GM12878 (cell line): ENCODE measurements around the gene DNASE2B. TPM values are rescaled to one million over a fixed set of nuclear protein-coding genes. Genes with fewer than 3 reads are reported as not detected.

Experiments
- ATAC-seq: fragments of 200-7000 bp; cut with Tn5 transposase; 3 replicates; pipeline ENCODE4 v1.9.1; 2020; ENCODE audit warnings: mild to moderate bottlenecking, moderate library complexity
- BruUV-seq: library from RNA; stranded (reverse); fragments of 400-500 nt; replicated peaks from 2 replicates; lab custom pipeline; 2021; lab: Mats Ljungman, UMichigan
- CTCF ChIA-PET: fragments of 300-600 bp; sonication (Branson Sonifier 250); formaldehyde crosslinking; extraction: SDS; loops from one replicate; lab custom pipeline; 2021; ENCODE audit warnings: inconsistent platforms; lab: Yijun Ruan, JAX
- POLR2A ChIA-PET: fragments of 350-600 bp; formaldehyde crosslinking; extraction: SDS; loops from one replicate; lab custom pipeline; 2021; ENCODE audit warnings: inconsistent platforms; lab: Charles Lee
- RAD21 ChIA-PET: fragments of 300-600 bp; sonication (Branson Sonifier 250); formaldehyde crosslinking; loops from one replicate; lab custom pipeline; 2023; ENCODE audit warnings: antibody characterized with exemption; ENCODE audit not compliant: unreplicated experiment; lab: Charles Lee
- SMC1A ChIA-PET: fragments of 300-600 bp; sonication (Branson Sonifier 250); formaldehyde crosslinking; loops from one replicate; lab custom pipeline; 2023; ENCODE audit not compliant: unreplicated experiment, uncharacterized antibody; lab: Charles Lee
- DNase-seq: peaks from one replicate; pipeline ENCODE4 v3.0.0-alpha.2; 2011; ENCODE audit warnings: low read depth, low spot score
- FAIRE-seq: peaks from 3 replicates; lab custom pipeline; 2011; peaks lifted over from hg19 to GRCh38; lab: Jason Lieb, UNC
- H2AFZ ChIP-seq: 2 replicates; pipeline ENCODE4 v1.6.0; 2011; ENCODE audit warnings: low read depth, low read length, control low read depth; ENCODE audit not compliant: control insufficient read depth
- H3K27ac ChIP-seq: 2 replicates; pipeline ENCODE4 v1.5.1; 2011; ENCODE audit warnings: control low read depth; ENCODE audit not compliant: control insufficient read depth, insufficient read depth
- H3K27me3 ChIP-seq, 2 experiments: replicated peaks in 1 of 2; 2 replicates each; pipeline versions ENCODE4 v1.6.0 to v1.6.1; 2011; ENCODE audit warnings: low read length in 1 of 2; ENCODE audit not compliant: control insufficient read depth in 2 of 2, insufficient read depth in 2 of 2
- H3K36me3 ChIP-seq, 2 experiments: 2 replicates each; pipeline ENCODE4 v1.5.1; 2011; ENCODE audit warnings: low read length in 1 of 2; ENCODE audit not compliant: control insufficient read depth in 2 of 2, insufficient read depth in 2 of 2
- H3K4me1 ChIP-seq: 2 replicates; pipeline ENCODE4 v1.6.1; 2011; ENCODE audit warnings: mild to moderate bottlenecking, low read length, moderate library complexity, mixed read lengths; ENCODE audit not compliant: control insufficient read depth, insufficient read depth
- H3K4me2 ChIP-seq: 2 replicates; pipeline ENCODE4 v1.6.0; 2011; ENCODE audit warnings: control low read depth; ENCODE audit not compliant: control insufficient read depth, insufficient read depth
- H3K4me3 ChIP-seq: fragments of 200-600 bp; sonication (generic); 2 replicates; pipeline ENCODE4 v1.5.1; 2016
- H3K79me2 ChIP-seq: 2 replicates; pipeline ENCODE4 v1.6.0; 2011; ENCODE audit warnings: low read length; ENCODE audit not compliant: control insufficient read depth, insufficient read depth
- H3K9ac ChIP-seq: 2 replicates; pipeline ENCODE4 v1.8.0; 2011; ENCODE audit warnings: low read length, control low read depth, mixed read lengths; ENCODE audit not compliant: control insufficient read depth, insufficient read depth
- H3K9me3 ChIP-seq: replicated peaks from 3 replicates; pipeline ENCODE4 v1.5.1; 2011; ENCODE audit warnings: mild to moderate bottlenecking, low read length; ENCODE audit not compliant: control insufficient read depth, insufficient read depth
- H4K20me1 ChIP-seq: 2 replicates; pipeline ENCODE4 v1.6.0; 2011; ENCODE audit not compliant: control insufficient read depth, insufficient read depth
- DPF2 ChIP-seq: fragments of 450-650 bp; IDR thresholded peaks from 2 replicates; pipeline ENCODE4 v1.6.1; 2017; ENCODE audit warnings: mild to moderate bottlenecking
- IKZF1 ChIP-seq: fragments of 450-650 bp; conservative IDR thresholded peaks from 2 replicates; pipeline ENCODE4 v1.6.1; 2017; ENCODE audit warnings: antibody characterized with exemption, mild to moderate bottlenecking
- IRF3 ChIP-seq: fragments of 450-650 bp; IDR thresholded peaks from 2 replicates; pipeline ENCODE4 v1.6.1; 2014; ENCODE audit warnings: mild to moderate bottlenecking
- KLF5 ChIP-seq: fragments of 450-650 bp; IDR thresholded peaks from 2 replicates; pipeline ENCODE4 v1.6.1; 2014; ENCODE audit warnings: mild to moderate bottlenecking; ENCODE audit not compliant: partially characterized antibody
- MEF2B ChIP-seq: fragments of 450-650 bp; IDR thresholded peaks from 2 replicates; pipeline ENCODE4 v1.6.1; 2018; ENCODE audit warnings: mild to moderate bottlenecking, moderate library complexity; ENCODE audit not compliant: partially characterized antibody, poor library complexity, severe bottlenecking
- SKIL ChIP-seq: fragments of 450-650 bp; IDR thresholded peaks from 2 replicates; pipeline ENCODE4 v1.6.1; 2017; ENCODE audit warnings: mild to moderate bottlenecking, low read depth, inconsistent platforms; ENCODE audit not compliant: poor library complexity, severe bottlenecking
- SMAD5 ChIP-seq: IDR thresholded peaks from 2 replicates; pipeline ENCODE4 v1.6.1; 2016; ENCODE audit warnings: antibody characterized with exemption, low read depth
- YY1 ChIP-seq: IDR thresholded peaks from 2 replicates; pipeline ENCODE4 v1.6.1; 2011; ENCODE audit warnings: low read depth, mild to moderate bottlenecking, low read length
- ZBTB4 ChIP-seq: fragments of 450-650 bp; formaldehyde crosslinking; IDR thresholded peaks from 2 replicates; pipeline ENCODE4 v1.4.0; 2022; ENCODE audit warnings: mild to moderate bottlenecking, moderate library complexity
- ZNF384 ChIP-seq: IDR thresholded peaks from 2 replicates; pipeline ENCODE4 v1.6.1; 2012; ENCODE audit warnings: low read depth, mild to moderate bottlenecking, low read length, improper control_type of control experiment, borderline replicate concordance
- WGBS: methylation state at CpG from one replicate; pipeline ENCODE4 v1.1.6; 2016; ENCODE audit warnings: low lambda C conversion rate; ENCODE audit not compliant: insufficient replicate concordance, insufficient coverage; ENCODE audit errors: missing lambda C conversion rate; 5-methylcytosine and 5-hydroxymethylcytosine counted together
- in situ Hi-C: fragments of 300-500 bp; cut with MboI; formaldehyde crosslinking; loops from 9 replicates; pipeline ENCODE4 v1.14.3; 2018; ENCODE audit warnings: mixed read lengths
- intact Hi-C: fragments of 100-400 bp; cut with micrococcal nuclease; formaldehyde crosslinking; loops from one replicate; pipeline ENCODE4 v1.14.2; 2022; ENCODE audit not compliant: unreplicated experiment
- polyA plus RNA-seq, 11 experiments: library from polyadenylated mRNA; depleted of rRNA in 4 of 11; unstranded in 6 of 11; stranded (reverse) in 5 of 11; fragments of >200 nt; fragmentation: Nextera tagmentation in 4 of 11; fragmentation: Illumina TruSeq in 1 of 11; extraction: Ambion mirVana in 4 of 11; extraction: Trizol in 1 of 11; gene quantifications; 1 replicate in 1 of 11; 2 replicates in 10 of 11; pipeline versions ENCODE4 v1.2.1 to v1.2.3, GENCODE V29; 2011 to 2016; ENCODE audit warnings: inconsistent platforms in 2 of 11, missing spikeins in 2 of 11, low read depth in 1 of 11
- total RNA-seq, 4 experiments: library from RNA; depleted of rRNA in 3 of 4; stranded (reverse); fragments of >200 nt in 3 of 4; fragmentation: Illumina TruSeq in 1 of 4; extraction: Trizol in 1 of 4; gene quantifications; 2 replicates each; pipeline versions ENCODE4 v1.2.1 to v1.2.3, GENCODE V29; 2013 to 2021

DNASE2B gene
- total and polyA plus RNA-seq, 10 of the 15 experiments (the other 5 are each of a cell fraction or from before 2014, with no cell fraction given): not detected

GRCh38 chr1:84403347-84403746, 5.1 kb downstream of the DNASE2B start:
- in situ Hi-C loops: no loop called here
- POLR2A ChIA-PET: no interaction called here
- no TSS peak for BruUV-seq
- no peaks in the 10 kb centered on the region for H3K79me2 ChIP-seq
- DNase-seq (no peak), FAIRE-seq (no peak)
- H3K27ac ChIP-seq: no peak overlapping the region
- WGBS: 57% methylated on average over 2 of the region's 2 CpGs
- intact Hi-C loops: no loop called here
- H3K4me1 ChIP-seq: no peaks in the 10 kb centered on the region
- SMC1A ChIA-PET: interaction anchor here (0.6 to 0.9 kb wide), 2 partner anchors 13 to 187 kb away, joined by 3 to 4 read pairs; no protein-coding TSS in a partner anchor
- H4K20me1 ChIP-seq: no peaks in the 10 kb centered on the region
- CTCF ChIA-PET: no interaction called here
- TF ChIP-seq SKIL: no peak
- no peak for TF ChIP-seq IKZF1
- TF ChIP-seq SMAD5: no peak
- TF ChIP-seq MEF2B: no peak
- TF ChIP-seq DPF2: no peak
- TF ChIP-seq IRF3: no peak
- TF ChIP-seq ZBTB4: no peak
- no peak for TF ChIP-seq ZNF384
- TF ChIP-seq KLF5: no peak
- no peak for TF ChIP-seq YY1
- TF ChIP-seq, all 136 proteins: peak for 0
- H3K27me3 ChIP-seq: no peaks in the 10 kb centered on the region
- no peaks in the 10 kb centered on the region for H3K36me3 ChIP-seq
- H3K4me3 ChIP-seq: no peak overlapping the region
- no peak overlapping the region for H3K4me2 ChIP-seq
- H2AFZ ChIP-seq: no peak overlapping the region
- no peak overlapping the region for H3K9ac ChIP-seq
- no peak for ATAC-seq
- H3K9me3 ChIP-seq: no peaks in the 10 kb centered on the region
- RAD21 ChIA-PET: no interaction called here
